Osteoblast (primary cell): ENCODE results near the gene IGSF3. TPM values are rescaled to one million over a fixed set of nuclear protein-coding genes. Genes with fewer than 3 reads are reported as not detected.

ENCODE experiments used
- DNase-seq: peaks from one replicate; pipeline ENCODE4 v3.0.0; 2011; ENCODE audit warnings: low spot score, mixed read lengths; ENCODE audit not compliant: insufficient read length; ENCODE audit errors: missing footprints
- H2AFZ ChIP-seq: 2 replicates; pipeline ENCODE4 v1.6.0; 2011; ENCODE audit warnings: mild to moderate bottlenecking, low read length
- H3K27ac ChIP-seq: 2 replicates; pipeline ENCODE4 v1.5.1; 2011; ENCODE audit warnings: mild to moderate bottlenecking, low read depth, low read length, moderate library complexity
- H3K27me3 ChIP-seq: 2 replicates; pipeline ENCODE4 v1.6.0; 2012; ENCODE audit warnings: mild to moderate bottlenecking, control low read depth, inconsistent platforms, low read length, moderate library complexity; ENCODE audit not compliant: insufficient read depth
- H3K36me3 ChIP-seq: 2 replicates; pipeline ENCODE4 v1.5.1; 2011; ENCODE audit warnings: mild to moderate bottlenecking, low read length, control low read depth, moderate library complexity; ENCODE audit not compliant: insufficient read depth
- H3K4me1 ChIP-seq: 2 replicates; pipeline ENCODE4 v1.5.1; 2011; ENCODE audit warnings: mild to moderate bottlenecking, low read length, control low read depth, moderate library complexity; ENCODE audit not compliant: insufficient read depth
- H3K4me2 ChIP-seq: 2 replicates; pipeline ENCODE4 v1.6.0; 2011; ENCODE audit warnings: mild to moderate bottlenecking, low read length; ENCODE audit not compliant: insufficient read depth
- H3K4me3 ChIP-seq: fragments of 200-600 bp; sonication (generic); 3 replicates; pipeline ENCODE4 v1.5.1; 2012; ENCODE audit warnings: mild to moderate bottlenecking, low read length, inconsistent platforms; ENCODE audit not compliant: insufficient read depth
- H3K79me2 ChIP-seq: 2 replicates; pipeline ENCODE4 v1.6.0; 2012; ENCODE audit warnings: mild to moderate bottlenecking, low read length, control low read depth, inconsistent platforms; ENCODE audit not compliant: insufficient read depth
- H3K9me3 ChIP-seq: 2 replicates; pipeline ENCODE4 v1.5.1; 2011; ENCODE audit warnings: low read depth, low read length, control low read depth
- H4K20me1 ChIP-seq: 2 replicates; pipeline ENCODE4 v1.6.0; 2012; ENCODE audit warnings: mild to moderate bottlenecking, low read length, control low read depth; ENCODE audit not compliant: insufficient read depth
- CTCF ChIP-seq: IDR thresholded peaks from 2 replicates; pipeline ENCODE4 v1.5.1; 2011; ENCODE audit warnings: mild to moderate bottlenecking, low read depth, low read length, moderate library complexity; ENCODE audit errors: extremely low read depth
- total RNA-seq: library from RNA; depleted of rRNA; stranded (reverse); fragments of >200 nt; gene quantifications from 2 replicates; pipeline ENCODE4 v1.2.3, GENCODE V29; 2012

Gene IGSF3
- total RNA-seq, 1 donor = under 0.01 TPM

- Histone ChIP-seq H3K9me3 (no peaks in the 10 kb centered on the region), H2AFZ (no peak overlapping the region), H4K20me1 (no peaks in the 10 kb centered on the region), H3K27ac (no peak overlapping the region), H3K36me3 (no peaks in the 10 kb centered on the region), H3K4me2 (no peak overlapping the region), H3K4me1 (peaks cover 13% of the 10 kb centered on the region), H3K79me2 (no peaks in the 10 kb centered on the region), H3K4me3 (no peak overlapping the region), H3K27me3 (no peaks in the 10 kb centered on the region)
- DNase-seq = no peak
- no peak for TF ChIP-seq CTCF
Measured at GRCh38 chr1:116578581-116578980, 89.0 kb downstream of the IGSF3 start.

- Histone ChIP-seq H3K4me1 (peaks cover 15% of the 10 kb centered on the region), H3K27me3 (no peaks in the 10 kb centered on the region), H2AFZ (no peak overlapping the region), H3K79me2 (no peaks in the 10 kb centered on the region), H3K36me3 (no peaks in the 10 kb centered on the region), H3K4me3 (no peak overlapping the region), H4K20me1 (no peaks in the 10 kb centered on the region), H3K4me2 (no peak overlapping the region), H3K9me3 (no peaks in the 10 kb centered on the region), H3K27ac (no peak overlapping the region)
- DNase-seq = no peak
- TF ChIP-seq CTCF = no peak
Measured at GRCh38 chr1:116577759-116578314, 89.7 kb downstream of the IGSF3 start.

- Histone ChIP-seq H3K4me3 (peak overlapping the region; percentile 44), H3K36me3 (no peaks in the 10 kb centered on the region), H3K4me1 (peaks cover 23% of the 10 kb centered on the region), H3K27ac (no peak overlapping the region), H2AFZ (no peak overlapping the region), H3K79me2 (peaks cover 4% of the 10 kb centered on the region), H3K4me2 (peak overlapping the region; percentile 77), H3K27me3 (peaks cover 6% of the 10 kb centered on the region), H4K20me1 (no peaks in the 10 kb centered on the region), H3K9me3 (no peaks in the 10 kb centered on the region)
- TF ChIP-seq CTCF = peak; percentile 96
- peak; percentile 91 for DNase-seq
Measured at GRCh38 chr1:116574581-116575291, 92.8 kb downstream of the IGSF3 start.

- DNase-seq = peak; percentile 63
- Histone ChIP-seq H3K4me3 (no peak overlapping the region), H3K4me2 (no peak overlapping the region), H3K4me1 (peaks cover 23% of the 10 kb centered on the region), H3K36me3 (no peaks in the 10 kb centered on the region), H3K9me3 (no peaks in the 10 kb centered on the region), H2AFZ (no peak overlapping the region), H3K79me2 (peaks cover 12% of the 10 kb centered on the region), H3K27ac (no peak overlapping the region), H4K20me1 (no peaks in the 10 kb centered on the region), H3K27me3 (peaks cover 6% of the 10 kb centered on the region)
- TF ChIP-seq CTCF = no peak
Measured at GRCh38 chr1:116573431-116574095, 94.0 kb downstream of the IGSF3 start.
